Hematopoietic multipotent progenitor cell treated with erythropoietin and hydrocortisone succinate and interleukin-3 and kit ligand, for 4 days (in vitro differentiated cells): ENCODE data around the gene LRRN3.

Experiments
- DNase-seq: peaks from one replicate; pipeline ENCODE4 v3.0.0-alpha.2; 2015

The LRRN3 gene

GRCh38 chr7:111107579-111107978 lies 16.7 kb downstream of the LRRN3 start:
- no peak for DNase-seq

GRCh38 chr7:111108000-111108399 lies 17.1 kb downstream of the LRRN3 start:
- no peak for DNase-seq

GRCh38 chr7:111108496-111108895 lies 17.6 kb downstream of the LRRN3 start:
- no peak for DNase-seq

- DNase-seq, result no peak
Measured at GRCh38 chr7:111112439-111112838, 21.5 kb downstream of the LRRN3 start.

GRCh38 chr7:111113263-111114017 lies 22.5 kb downstream of the LRRN3 start:
- DNase-seq, result no peak

GRCh38 chr7:111115966-111116365 lies 25.0 kb downstream of the LRRN3 start:
- DNase-seq, result no peak

- DNase-seq, result peak; percentile 25
Measured at GRCh38 chr7:111126987-111127386, 36.1 kb downstream of the LRRN3 start.

GRCh38 chr7:111129435-111129834 lies 38.5 kb downstream of the LRRN3 start:
- no peak for DNase-seq

- DNase-seq, result no peak
Measured at GRCh38 chr7:111132833-111133232, 41.9 kb downstream of the LRRN3 start.

- DNase-seq, result no peak
Measured at GRCh38 chr7:111137296-111138192, 46.6 kb downstream of the LRRN3 start.

- peak; percentile 69 for DNase-seq
Measured at GRCh38 chr7:111138193-111138569, 47.3 kb downstream of the LRRN3 start.

- peak; percentile 1 for DNase-seq
Measured at GRCh38 chr7:111138586-111138985, 47.7 kb downstream of the LRRN3 start.

- no peak for DNase-seq
Measured at GRCh38 chr7:111140091-111140865, 49.4 kb downstream of the LRRN3 start.

GRCh38 chr7:111145472-111145871 lies 54.5 kb downstream of the LRRN3 start:
- DNase-seq, result no peak

- DNase-seq, result no peak
Measured at GRCh38 chr7:111146136-111146535, 55.2 kb downstream of the LRRN3 start.

GRCh38 chr7:111147708-111148533 lies 57.0 kb downstream of the LRRN3 start:
- no peak for DNase-seq

GRCh38 chr7:111150709-111151108 lies 59.8 kb downstream of the LRRN3 start:
- DNase-seq, result no peak

GRCh38 chr7:111159426-111159825 lies 68.5 kb downstream of the LRRN3 start:
- no peak for DNase-seq

- no peak for DNase-seq
Measured at GRCh38 chr7:111160297-111160696, 69.4 kb downstream of the LRRN3 start.

- DNase-seq, result no peak
Measured at GRCh38 chr7:111162692-111163091, 71.8 kb downstream of the LRRN3 start.

- DNase-seq, result no peak
Measured at GRCh38 chr7:111164442-111164841, 73.5 kb downstream of the LRRN3 start.

- no peak for DNase-seq
Measured at GRCh38 chr7:111168182-111168581, 77.3 kb downstream of the LRRN3 start.
